HG03196 (cell line): ENCODE measurements around the gene HTR3E.
"Not testable (repeated sequence)": the region's sequence is repeated elsewhere in the genome, so short reads cannot be mapped to it uniquely, and the experiment has no call there.

Source experiments
- ATAC-seq: cut with Tn5 transposase; IDR thresholded peaks from one replicate; pipeline ENCODE4 v1.9.1; 2021; ENCODE audit not compliant: unreplicated experiment

HTR3E gene

GRCh38 chr3:184110316-184110725 is 13.5 kb downstream of the HTR3E start:
- no peak for ATAC-seq

- no peak for ATAC-seq
Observed at GRCh38 chr3:184116017-184116416, 19.2 kb downstream of the HTR3E start.

GRCh38 chr3:184117636-184118035 is 20.8 kb downstream of the HTR3E start:
- no peak for ATAC-seq

GRCh38 chr3:184121031-184121430 is 24.2 kb downstream of the HTR3E start:
- ATAC-seq: not testable (repeated sequence)

GRCh38 chr3:184126006-184126405 is 29.1 kb downstream of the HTR3E start:
- ATAC-seq: no peak

GRCh38 chr3:184129012-184129411 is 32.1 kb downstream of the HTR3E start:
- no peak for ATAC-seq

- ATAC-seq: no peak
Observed at GRCh38 chr3:184132945-184133344, 36.1 kb downstream of the HTR3E start.

- no peak for ATAC-seq
Observed at GRCh38 chr3:184133840-184134745, 37.2 kb downstream of the HTR3E start.

- ATAC-seq: peak; percentile 8
Observed at GRCh38 chr3:184134746-184135148, 37.9 kb downstream of the HTR3E start.

GRCh38 chr3:184135149-184135910 is 38.5 kb downstream of the HTR3E start, which contains the start of gene EIF2B5:
Gene EIF2B5, plus strand, starts transcription at chr3:184135358. Its CDS starts 28 bp downstream, at chr3:184135386.
- ATAC-seq: peak; percentile 92

GRCh38 chr3:184135911-184136260 is 39.0 kb downstream of the HTR3E start:
- ATAC-seq: no peak

- no peak for ATAC-seq
Observed at GRCh38 chr3:184140436-184140835, 43.6 kb downstream of the HTR3E start.

GRCh38 chr3:184142199-184142598 is 45.3 kb downstream of the HTR3E start:
- no peak for ATAC-seq

- no peak for ATAC-seq
Observed at GRCh38 chr3:184143327-184143726, 46.5 kb downstream of the HTR3E start.

GRCh38 chr3:184144505-184144904 is 47.6 kb downstream of the HTR3E start:
- ATAC-seq: no peak

GRCh38 chr3:184145111-184145524 is 48.3 kb downstream of the HTR3E start:
- ATAC-seq: no peak

- no peak for ATAC-seq
Observed at GRCh38 chr3:184145751-184146270, 48.9 kb downstream of the HTR3E start.

GRCh38 chr3:184148076-184148475 is 51.2 kb downstream of the HTR3E start:
- ATAC-seq: no peak

- ATAC-seq: no peak
Observed at GRCh38 chr3:184149123-184149522, 52.3 kb downstream of the HTR3E start.

- ATAC-seq: not testable (repeated sequence)
Observed at GRCh38 chr3:184149770-184150169, 52.9 kb downstream of the HTR3E start.

GRCh38 chr3:184154885-184155643 is 58.2 kb downstream of the HTR3E start, which contains the start of gene DVL3:
Gene DVL3, plus strand, starts transcription at chr3:184155377. Its CDS starts 259 bp downstream, at chr3:184155636.
- peak; percentile 75 for ATAC-seq
